Osteoblast (primary cell): ENCODE results near the gene DNAH9. TPM values are rescaled to one million over a fixed set of nuclear protein-coding genes. Genes with fewer than 3 reads are reported as not detected.
"Not testable (repeated sequence)": the region's sequence is repeated elsewhere in the genome, so short reads cannot be mapped to it uniquely, and the experiment has no call there.

Experiments used
- DNase-seq: peaks from one replicate; pipeline ENCODE4 v3.0.0; 2011; ENCODE audit warnings: low spot score, mixed read lengths; ENCODE audit not compliant: insufficient read length; ENCODE audit errors: missing footprints
- H2AFZ ChIP-seq: 2 replicates; pipeline ENCODE4 v1.6.0; 2011; ENCODE audit warnings: mild to moderate bottlenecking, low read length
- H3K27ac ChIP-seq: 2 replicates; pipeline ENCODE4 v1.5.1; 2011; ENCODE audit warnings: mild to moderate bottlenecking, low read depth, low read length, moderate library complexity
- H3K27me3 ChIP-seq: 2 replicates; pipeline ENCODE4 v1.6.0; 2012; ENCODE audit warnings: mild to moderate bottlenecking, control low read depth, inconsistent platforms, low read length, moderate library complexity; ENCODE audit not compliant: insufficient read depth
- H3K36me3 ChIP-seq: 2 replicates; pipeline ENCODE4 v1.5.1; 2011; ENCODE audit warnings: mild to moderate bottlenecking, low read length, control low read depth, moderate library complexity; ENCODE audit not compliant: insufficient read depth
- H3K4me1 ChIP-seq: 2 replicates; pipeline ENCODE4 v1.5.1; 2011; ENCODE audit warnings: mild to moderate bottlenecking, low read length, control low read depth, moderate library complexity; ENCODE audit not compliant: insufficient read depth
- H3K4me2 ChIP-seq: 2 replicates; pipeline ENCODE4 v1.6.0; 2011; ENCODE audit warnings: mild to moderate bottlenecking, low read length; ENCODE audit not compliant: insufficient read depth
- H3K4me3 ChIP-seq: fragments of 200-600 bp; sonication (generic); 3 replicates; pipeline ENCODE4 v1.5.1; 2012; ENCODE audit warnings: mild to moderate bottlenecking, low read length, inconsistent platforms; ENCODE audit not compliant: insufficient read depth
- H3K79me2 ChIP-seq: 2 replicates; pipeline ENCODE4 v1.6.0; 2012; ENCODE audit warnings: mild to moderate bottlenecking, low read length, control low read depth, inconsistent platforms; ENCODE audit not compliant: insufficient read depth
- H3K9me3 ChIP-seq: 2 replicates; pipeline ENCODE4 v1.5.1; 2011; ENCODE audit warnings: low read depth, low read length, control low read depth
- H4K20me1 ChIP-seq: 2 replicates; pipeline ENCODE4 v1.6.0; 2012; ENCODE audit warnings: mild to moderate bottlenecking, low read length, control low read depth; ENCODE audit not compliant: insufficient read depth
- total RNA-seq: library from RNA; depleted of rRNA; stranded (reverse); fragments of >200 nt; gene quantifications from 2 replicates; pipeline ENCODE4 v1.2.3, GENCODE V29; 2012
- TF ChIP-seq, protein P1 (sequence below): IDR thresholded peaks from 2 replicates; pipeline ENCODE4 v1.5.1; 2011; ENCODE audit warnings: mild to moderate bottlenecking, low read depth, low read length, moderate library complexity; ENCODE audit errors: extremely low read depth

Gene DNAH9
- total RNA-seq, 1 donor, result not detected

- Histone ChIP-seq H3K36me3 (no peaks in the 10 kb centered on the region), H4K20me1 (no peaks in the 10 kb centered on the region), H2AFZ (no peak overlapping the region), H3K27ac (no peak overlapping the region), H3K4me1 (peaks cover 7% of the 10 kb centered on the region), H3K27me3 (no peaks in the 10 kb centered on the region), H3K9me3 (peaks cover 2% of the 10 kb centered on the region), H3K4me2 (peak overlapping the region; percentile 88), H3K79me2 (no peaks in the 10 kb centered on the region), H3K4me3 (peak overlapping the region; percentile 50)
- TF ChIP-seq, protein P1, sequence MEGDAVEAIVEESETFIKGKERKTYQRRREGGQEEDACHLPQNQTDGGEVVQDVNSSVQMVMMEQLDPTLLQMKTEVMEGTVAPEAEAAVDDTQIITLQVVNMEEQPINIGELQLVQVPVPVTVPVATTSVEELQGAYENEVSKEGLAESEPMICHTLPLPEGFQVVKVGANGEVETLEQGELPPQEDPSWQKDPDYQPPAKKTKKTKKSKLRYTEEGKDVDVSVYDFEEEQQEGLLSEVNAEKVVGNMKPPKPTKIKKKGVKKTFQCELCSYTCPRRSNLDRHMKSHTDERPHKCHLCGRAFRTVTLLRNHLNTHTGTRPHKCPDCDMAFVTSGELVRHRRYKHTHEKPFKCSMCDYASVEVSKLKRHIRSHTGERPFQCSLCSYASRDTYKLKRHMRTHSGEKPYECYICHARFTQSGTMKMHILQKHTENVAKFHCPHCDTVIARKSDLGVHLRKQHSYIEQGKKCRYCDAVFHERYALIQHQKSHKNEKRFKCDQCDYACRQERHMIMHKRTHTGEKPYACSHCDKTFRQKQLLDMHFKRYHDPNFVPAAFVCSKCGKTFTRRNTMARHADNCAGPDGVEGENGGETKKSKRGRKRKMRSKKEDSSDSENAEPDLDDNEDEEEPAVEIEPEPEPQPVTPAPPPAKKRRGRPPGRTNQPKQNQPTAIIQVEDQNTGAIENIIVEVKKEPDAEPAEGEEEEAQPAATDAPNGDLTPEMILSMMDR, result no peak
- DNase-seq, result peak; percentile 92
These were observed 350.5 kb downstream of the DNAH9 start for GRCh38 chr17:11948789-11949188.

GRCh38 chr17:11949571-11949970 lies 351.3 kb downstream of the DNAH9 start:
- DNase-seq, H3K4me3 ChIP-seq, H3K27ac ChIP-seq, H3K4me2 ChIP-seq, H3K79me2 ChIP-seq, H4K20me1 ChIP-seq, H3K9me3 ChIP-seq, H3K4me1 ChIP-seq, H3K27me3 ChIP-seq, H2AFZ ChIP-seq, H3K36me3 ChIP-seq: not testable (repeated sequence)

DNA sequence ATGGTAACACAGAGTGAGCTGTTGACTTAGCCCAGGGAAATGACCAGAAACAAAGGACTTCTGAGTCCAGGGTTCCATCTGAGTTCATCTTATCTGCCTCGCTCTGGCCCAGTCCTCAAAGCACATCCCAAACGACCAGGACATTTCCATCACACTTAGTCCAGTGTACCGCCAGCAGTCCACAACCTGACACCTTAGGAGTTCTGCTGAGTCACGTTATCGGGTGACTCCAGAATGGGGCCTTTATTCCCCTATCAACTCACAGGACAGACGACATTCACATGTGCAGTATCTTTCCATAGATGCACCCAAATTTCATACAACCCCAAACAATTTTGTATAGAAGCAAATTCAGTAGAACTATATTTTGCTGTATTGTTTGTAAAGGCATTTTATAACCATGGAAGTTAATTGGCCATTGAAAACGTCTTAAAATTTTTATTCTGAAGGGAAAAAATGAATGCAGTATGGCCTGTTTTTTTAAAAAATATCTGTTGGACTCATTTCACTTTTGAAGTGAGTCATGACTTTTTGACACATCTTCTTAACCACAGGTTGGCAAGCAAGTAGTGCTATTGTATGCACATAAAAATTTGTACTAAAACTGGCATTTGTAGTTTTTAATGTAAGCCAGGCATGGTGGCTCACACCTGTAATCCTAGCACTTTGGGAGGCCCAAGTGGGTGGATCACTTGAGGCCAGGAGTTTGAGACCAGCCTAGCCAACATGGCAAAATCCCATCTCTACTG lies 352.7 kb downstream of the DNAH9 start:
- H3K4me2 ChIP-seq, result no peak overlapping the region
- H2AFZ ChIP-seq, result no peak overlapping the region
- H4K20me1 ChIP-seq, result no peaks in the 10 kb centered on the region
- H3K27ac ChIP-seq, result no peak overlapping the region
- no peaks in the 10 kb centered on the region for H3K36me3 ChIP-seq
- TF ChIP-seq, protein P1, result no peak
- H3K9me3 ChIP-seq, result peaks cover 2% of the 10 kb centered on the region
- no peak overlapping the region for H3K4me3 ChIP-seq
- H3K79me2 ChIP-seq, result no peaks in the 10 kb centered on the region
- no peak for DNase-seq
- no peaks in the 10 kb centered on the region for H3K27me3 ChIP-seq
- H3K4me1 ChIP-seq, result peaks cover 7% of the 10 kb centered on the region

GRCh38 chr17:11952610-11953009 lies 354.3 kb downstream of the DNAH9 start:
- no peaks in the 10 kb centered on the region for H3K79me2 ChIP-seq
- H4K20me1 ChIP-seq, result no peaks in the 10 kb centered on the region
- no peak for DNase-seq
- H3K9me3 ChIP-seq, result peaks cover 2% of the 10 kb centered on the region
- H3K36me3 ChIP-seq, result no peaks in the 10 kb centered on the region
- TF ChIP-seq, protein P1, result no peak
- no peak overlapping the region for H2AFZ ChIP-seq
- no peak overlapping the region for H3K4me2 ChIP-seq
- no peak overlapping the region for H3K27ac ChIP-seq
- no peak overlapping the region for H3K4me3 ChIP-seq
- no peaks in the 10 kb centered on the region for H3K27me3 ChIP-seq
- peaks cover 7% of the 10 kb centered on the region for H3K4me1 ChIP-seq
